Epithelial cell of esophagus (primary cell): Measurements from ENCODE around the gene SNX7.

Source experiments
- DNase-seq: peaks from one replicate; pipeline ENCODE4 v3.0.0; 2010; ENCODE audit warnings: low read depth
- H3K4me3 ChIP-seq: 2 replicates; pipeline ENCODE4 v1.5.1; 2011; ENCODE audit warnings: mild to moderate bottlenecking, low read length, control low read depth
- TF ChIP-seq, protein P1 (sequence below): IDR thresholded peaks from 2 replicates; pipeline ENCODE4 v1.5.1; 2011; ENCODE audit warnings: low read depth, mild to moderate bottlenecking, low read length, control low read depth, inconsistent platforms; ENCODE audit not compliant: insufficient read depth; ENCODE audit errors: missing control alignments

SNX7 gene

DNA sequence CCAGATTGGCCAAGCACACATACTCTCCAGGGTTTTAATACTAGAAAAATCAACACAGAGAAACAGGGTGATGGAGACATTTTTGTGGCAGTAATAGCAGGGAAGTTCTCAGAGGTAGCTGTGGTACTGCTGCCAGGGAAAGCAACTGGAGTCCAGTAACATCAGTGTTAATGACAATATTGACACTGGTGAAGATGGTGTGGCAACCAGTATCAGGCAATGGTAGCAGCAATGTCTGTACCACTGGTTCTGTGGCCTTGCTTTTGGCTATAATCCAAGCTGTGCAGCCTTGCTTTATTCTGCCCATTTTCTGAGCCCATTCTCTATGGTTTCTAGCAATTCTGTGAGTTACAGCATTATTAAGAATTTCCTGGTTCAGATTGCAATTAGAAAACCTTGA lies 1.6 kb upstream of the SNX7 start:
- H3K4me3 ChIP-seq: no peak overlapping the region
- TF ChIP-seq, protein P1, sequence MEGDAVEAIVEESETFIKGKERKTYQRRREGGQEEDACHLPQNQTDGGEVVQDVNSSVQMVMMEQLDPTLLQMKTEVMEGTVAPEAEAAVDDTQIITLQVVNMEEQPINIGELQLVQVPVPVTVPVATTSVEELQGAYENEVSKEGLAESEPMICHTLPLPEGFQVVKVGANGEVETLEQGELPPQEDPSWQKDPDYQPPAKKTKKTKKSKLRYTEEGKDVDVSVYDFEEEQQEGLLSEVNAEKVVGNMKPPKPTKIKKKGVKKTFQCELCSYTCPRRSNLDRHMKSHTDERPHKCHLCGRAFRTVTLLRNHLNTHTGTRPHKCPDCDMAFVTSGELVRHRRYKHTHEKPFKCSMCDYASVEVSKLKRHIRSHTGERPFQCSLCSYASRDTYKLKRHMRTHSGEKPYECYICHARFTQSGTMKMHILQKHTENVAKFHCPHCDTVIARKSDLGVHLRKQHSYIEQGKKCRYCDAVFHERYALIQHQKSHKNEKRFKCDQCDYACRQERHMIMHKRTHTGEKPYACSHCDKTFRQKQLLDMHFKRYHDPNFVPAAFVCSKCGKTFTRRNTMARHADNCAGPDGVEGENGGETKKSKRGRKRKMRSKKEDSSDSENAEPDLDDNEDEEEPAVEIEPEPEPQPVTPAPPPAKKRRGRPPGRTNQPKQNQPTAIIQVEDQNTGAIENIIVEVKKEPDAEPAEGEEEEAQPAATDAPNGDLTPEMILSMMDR: no peak
- no peak for DNase-seq

- no peak for DNase-seq
- peak overlapping the region; percentile 70 for H3K4me3 ChIP-seq
- TF ChIP-seq, protein P1: no peak
Observed at GRCh38 chr1:98660940-98661543, 479 bp upstream of the SNX7 start.

GRCh38 chr1:98662356-98662670 lies 792 bp downstream of the SNX7 start:
- TF ChIP-seq, protein P1: no peak
- peak overlapping the region; percentile 55 for H3K4me3 ChIP-seq
- no peak for DNase-seq

- DNase-seq: no peak
- TF ChIP-seq, protein P1: no peak
- H3K4me3 ChIP-seq: no peak overlapping the region
Observed at GRCh38 chr1:98668733-98669132, 7.2 kb downstream of the SNX7 start.

- TF ChIP-seq, protein P1: no peak
- no peak for DNase-seq
Observed at GRCh38 chr1:98669355-98670296, 8.1 kb downstream of the SNX7 start.

GRCh38 chr1:98672189-98672588 lies 10.7 kb downstream of the SNX7 start:
- TF ChIP-seq, protein P1: no peak
- no peak overlapping the region for H3K4me3 ChIP-seq
- no peak for DNase-seq

More at GRCh38 chr1:98669355-98670296, 8.1 kb downstream of the SNX7 start:
- no peak overlapping the region for H3K4me3 ChIP-seq
